Fibroblast of lung (primary cell): ENCODE measurements around the gene ANAPC1. TPM values are rescaled to one million over a fixed set of nuclear protein-coding genes. Genes with fewer than 3 reads are reported as not detected.
"Not testable (repeated sequence)": the region's sequence is repeated elsewhere in the genome, so short reads cannot be mapped to it uniquely, and the experiment has no call there.

Source experiments
- DNase-seq, 2 donors: peaks; one replicate each; pipeline versions ENCODE4 v3.0.0 to v3.0.0-alpha.2; 2010; ENCODE audit warnings: low read depth in 2 of 2
- H2AFZ ChIP-seq: 2 replicates; pipeline ENCODE4 v1.5.1; 2012; ENCODE audit warnings: low read length, control low read depth, inconsistent platforms
- H3K27ac ChIP-seq: 2 replicates; pipeline ENCODE4 v1.5.1; 2011; ENCODE audit warnings: low read length, control low read depth; ENCODE audit not compliant: insufficient read depth
- H3K27me3 ChIP-seq: 2 replicates; pipeline ENCODE4 v1.5.1; 2011; ENCODE audit warnings: mild to moderate bottlenecking, low read length; ENCODE audit not compliant: control insufficient read depth, insufficient read depth
- H3K36me3 ChIP-seq: 2 replicates; pipeline ENCODE4 v1.5.1; 2011; ENCODE audit warnings: low read length; ENCODE audit not compliant: control insufficient read depth, insufficient read depth
- H3K4me1 ChIP-seq: 2 replicates; pipeline ENCODE4 v1.5.1; 2011; ENCODE audit warnings: low read length; ENCODE audit not compliant: control insufficient read depth, insufficient read depth; ENCODE audit errors: extremely low read depth
- H3K4me2 ChIP-seq: 2 replicates; pipeline ENCODE4 v1.5.1; 2011; ENCODE audit warnings: low read length, control low read depth; ENCODE audit not compliant: insufficient read depth; ENCODE audit errors: extremely low read depth
- H3K4me3 ChIP-seq, 4 experiments: fragments of 200-600 bp in 1 of 4; sonication (generic) in 1 of 4; replicated peaks in 1 of 4; 2 replicates each; pipeline ENCODE4 v1.5.1; 2011 to 2016; ENCODE audit warnings: low read length in 4 of 4, low read depth in 3 of 4, mild to moderate bottlenecking in 3 of 4, control low read depth in 2 of 4, inconsistent platforms in 1 of 4, mixed read lengths in 1 of 4; ENCODE audit not compliant: insufficient read depth in 1 of 4; ENCODE audit errors: control extremely low read depth in 1 of 4
- H3K79me2 ChIP-seq: 2 replicates; pipeline ENCODE4 v1.5.1; 2012; ENCODE audit warnings: mild to moderate bottlenecking, low read length, inconsistent platforms; ENCODE audit not compliant: control insufficient read depth, insufficient read depth
- H3K9ac ChIP-seq: 2 replicates; pipeline ENCODE4 v1.5.1; 2011; ENCODE audit warnings: mild to moderate bottlenecking, low read length, control low read depth; ENCODE audit not compliant: insufficient read depth
- H3K9me3 ChIP-seq: 2 replicates; pipeline ENCODE4 v1.5.1; 2012; ENCODE audit warnings: low read depth, low read length; ENCODE audit not compliant: control insufficient read depth, insufficient read depth
- H4K20me1 ChIP-seq: 2 replicates; pipeline ENCODE4 v1.5.1; 2011; ENCODE audit warnings: low read length; ENCODE audit not compliant: control insufficient read depth, insufficient read depth; ENCODE audit errors: extremely low read depth
- CTCF ChIP-seq, 2 donors: IDR thresholded peaks in 1 of 2; conservative IDR thresholded peaks in 1 of 2; 1 replicate in 1 of 2; 2 replicates in 1 of 2; pipeline ENCODE4 v1.5.1; 2011 to 2012; ENCODE audit warnings: low read length in 2 of 2, control low read depth in 1 of 2, inconsistent platforms in 1 of 2, low read depth in 1 of 2, mild to moderate bottlenecking in 1 of 2
- polyA plus RNA-seq, 2 donors: library from polyadenylated mRNA; depleted of rRNA in 1 of 2; stranded (reverse) in 1 of 2; unstranded in 1 of 2; fragments of >200 nt; gene quantifications; 2 replicates each; pipeline ENCODE4 v1.2.1, GENCODE V29; 2011 to 2012; ENCODE audit warnings: missing spikeins in 1 of 2
- total RNA-seq: library from RNA; depleted of rRNA; stranded (reverse); fragments of >200 nt; gene quantifications from 2 replicates; pipeline ENCODE4 v1.2.1, GENCODE V29; 2014

The ANAPC1 gene
- total and polyA plus RNA-seq, 2 donors (not counting 1 experiment from before 2014, with no cell fraction given) = 19.6 to 46.1 TPM

GRCh38 chr2:111852544-111852943 lies 31.4 kb downstream of the ANAPC1 start:
- H3K9ac ChIP-seq, H3K36me3 ChIP-seq, H4K20me1 ChIP-seq, H3K4me2 ChIP-seq, H3K79me2 ChIP-seq, H2AFZ ChIP-seq, H3K4me1 ChIP-seq, H3K9me3 ChIP-seq, H3K27me3 ChIP-seq, H3K4me3 ChIP-seq, DNase-seq, H3K27ac ChIP-seq: not testable (repeated sequence)

- not testable (repeated sequence) for H3K4me3 ChIP-seq, H3K27me3 ChIP-seq, H3K9me3 ChIP-seq, H4K20me1 ChIP-seq, H3K9ac ChIP-seq, H3K4me1 ChIP-seq, H3K36me3 ChIP-seq, H3K27ac ChIP-seq, H3K4me2 ChIP-seq, H2AFZ ChIP-seq, H3K79me2 ChIP-seq
- TF ChIP-seq CTCF (conservative IDR thresholded peaks at IDR 0.05 in 1 of 2, IDR thresholded peaks at IDR 0.05 in 1 of 2; ENCODE audit: low read depth in 1 of 2, low read length in 2 of 2) = peak; percentile 21 to 44
- DNase-seq = peak; percentile 30 to 39
Observed at GRCh38 chr2:111850646-111851045, 33.3 kb downstream of the ANAPC1 start.

GRCh38 chr2:111839625-111840282 lies 44.2 kb downstream of the ANAPC1 start:
- not testable (repeated sequence) for H3K27ac ChIP-seq, H3K4me3 ChIP-seq, H3K79me2 ChIP-seq, H3K27me3 ChIP-seq, H4K20me1 ChIP-seq, H3K9ac ChIP-seq, H2AFZ ChIP-seq, H3K9me3 ChIP-seq, H3K4me1 ChIP-seq, H3K36me3 ChIP-seq, H3K4me2 ChIP-seq
- peak; percentile 47 to 59 for DNase-seq

GRCh38 chr2:111838992-111839391 lies 45.0 kb downstream of the ANAPC1 start:
- H3K4me2 ChIP-seq, DNase-seq, H3K79me2 ChIP-seq, H2AFZ ChIP-seq, H3K9me3 ChIP-seq, H3K4me3 ChIP-seq, H3K36me3 ChIP-seq, H4K20me1 ChIP-seq, H3K27me3 ChIP-seq, H3K27ac ChIP-seq, H3K4me1 ChIP-seq, H3K9ac ChIP-seq: not testable (repeated sequence)

GRCh38 chr2:111834221-111834620 lies 49.8 kb downstream of the ANAPC1 start:
- not testable (repeated sequence) for DNase-seq, H3K4me2 ChIP-seq, H3K9ac ChIP-seq, H3K9me3 ChIP-seq, H3K79me2 ChIP-seq, H2AFZ ChIP-seq, H3K36me3 ChIP-seq, H4K20me1 ChIP-seq, H3K27ac ChIP-seq, H3K4me3 ChIP-seq, H3K27me3 ChIP-seq, H3K4me1 ChIP-seq

- not testable (repeated sequence) for H3K4me1 ChIP-seq, DNase-seq, H3K4me3 ChIP-seq, H3K4me2 ChIP-seq, H4K20me1 ChIP-seq, H3K36me3 ChIP-seq, H3K27me3 ChIP-seq, H3K27ac ChIP-seq, H2AFZ ChIP-seq, H3K79me2 ChIP-seq, H3K9me3 ChIP-seq, H3K9ac ChIP-seq
Observed at GRCh38 chr2:111830479-111830878, 53.5 kb downstream of the ANAPC1 start.
